Caki2 (cell line): ENCODE results near the gene ARID5A. TPM values are rescaled to one million over a fixed set of nuclear protein-coding genes. Genes with fewer than 3 reads are reported as not detected.

Experiments used
- DNase-seq: peaks from one replicate; pipeline ENCODE4 v3.0.0-alpha.2; 2015; ENCODE audit warnings: low read depth
- in situ Hi-C: cut with HindIII; loops from 2 replicates; pipeline ENCODE4 v1.10.0; 2016; ENCODE audit warnings: low sequenced_read_pairs, low pct_unique_long_range_greater_than_20kb, mixed read lengths
- total RNA-seq: library from RNA; depleted of rRNA; stranded (reverse); fragments of >200 nt; shearing (Covaris generic); gene quantifications from 2 replicates; pipeline ENCODE4 v1.2.3, GENCODE V29; 2014; ENCODE audit warnings: low replicate concordance; rRNA removed

Gene ARID5A
- total RNA-seq, 1 experiment from 2014 or later, result 11.6 TPM

GRCh38 chr2:96574364-96574763 lies 37.8 kb downstream of the ARID5A start:
- in situ Hi-C loops, result no loop called here
- DNase-seq, result no peak

GRCh38 chr2:96575785-96576456 lies 39.4 kb downstream of the ARID5A start:
- no peak for DNase-seq
- in situ Hi-C loops, result no loop called here

- in situ Hi-C loops, result no loop called here
- DNase-seq, result no peak
Measured at GRCh38 chr2:96577501-96577900, 40.9 kb downstream of the ARID5A start.

- in situ Hi-C loops, result no loop called here
- no peak for DNase-seq
Measured at GRCh38 chr2:96578731-96579130, 42.2 kb downstream of the ARID5A start.

GRCh38 chr2:96579422-96579821 lies 42.9 kb downstream of the ARID5A start:
- in situ Hi-C loops, result no loop called here
- DNase-seq, result no peak

- in situ Hi-C loops, result no loop called here
- DNase-seq, result no peak
Measured at GRCh38 chr2:96580771-96581170, 44.2 kb downstream of the ARID5A start.

- in situ Hi-C loops, result no loop called here
- DNase-seq, result no peak
Measured at GRCh38 chr2:96584017-96584416, 47.5 kb downstream of the ARID5A start.

- in situ Hi-C loops, result no loop called here
- DNase-seq, result no peak
Measured at GRCh38 chr2:96587843-96588242, 51.3 kb downstream of the ARID5A start.

- in situ Hi-C loops, result no loop called here
- DNase-seq, result no peak
Measured at GRCh38 chr2:96591054-96591453, 54.5 kb downstream of the ARID5A start.

GRCh38 chr2:96591494-96591893 lies 54.9 kb downstream of the ARID5A start:
- no peak for DNase-seq
- in situ Hi-C loops, result no loop called here

GRCh38 chr2:96594282-96594681 lies 57.7 kb downstream of the ARID5A start:
- DNase-seq, result no peak
- in situ Hi-C loops, result no loop called here

- in situ Hi-C loops, result no loop called here
Measured at GRCh38 chr2:96594691-96595152, 58.2 kb downstream of the ARID5A start.

GRCh38 chr2:96596596-96596995 lies 60.0 kb downstream of the ARID5A start:
- no peak for DNase-seq
- in situ Hi-C loops, result no loop called here

More at GRCh38 chr2:96594691-96595152, 58.2 kb downstream of the ARID5A start:
- DNase-seq, result no peak

GRCh38 chr2:96599941-96600340 lies 63.4 kb downstream of the ARID5A start:
- in situ Hi-C loops, result no loop called here
- no peak for DNase-seq

- no peak for DNase-seq
- in situ Hi-C loops, result no loop called here
Measured at GRCh38 chr2:96601382-96602292, 65.1 kb downstream of the ARID5A start.

Other genes starting within 250 kb of the ARID5A start
- 73.7 and 74.0 TPM in 2 replicates for gene SNRNP200, start 231.2 kb upstream of the ARID5A start, total RNA-seq
- gene ITPRIPL1, start 211.4 kb upstream of the ARID5A start, total RNA-seq, result not detected in 2 replicates
- gene NCAPH, start 201.0 kb upstream of the ARID5A start, total RNA-seq, result 30.5 and 43.0 TPM in 2 replicates
- gene NEURL3, start 31.4 kb upstream of the ARID5A start, total RNA-seq, result 11.4 and 29.6 TPM in 2 replicates
- 51.5 and 56.1 TPM in 2 replicates for gene KANSL3, start 101.6 kb downstream of the ARID5A start, total RNA-seq
- gene FER1L5, start 106.0 kb downstream of the ARID5A start, total RNA-seq, result not detected in 2 replicates
- 70.7 and 78.9 TPM in 2 replicates for gene LMAN2L, start 203.3 kb downstream of the ARID5A start, total RNA-seq
- gene CNNM4, start 224.2 kb downstream of the ARID5A start, total RNA-seq, result 23.5 and 24.3 TPM in 2 replicates